HG02759 (cell line): Measurements from ENCODE around the gene PPP1R27.

Source experiments
- ATAC-seq: cut with Tn5 transposase; IDR thresholded peaks from one replicate; pipeline ENCODE4 v1.9.1; 2021; ENCODE audit warnings: mild to moderate bottlenecking, moderate library complexity; ENCODE audit not compliant: unreplicated experiment

Gene PPP1R27

DNA sequence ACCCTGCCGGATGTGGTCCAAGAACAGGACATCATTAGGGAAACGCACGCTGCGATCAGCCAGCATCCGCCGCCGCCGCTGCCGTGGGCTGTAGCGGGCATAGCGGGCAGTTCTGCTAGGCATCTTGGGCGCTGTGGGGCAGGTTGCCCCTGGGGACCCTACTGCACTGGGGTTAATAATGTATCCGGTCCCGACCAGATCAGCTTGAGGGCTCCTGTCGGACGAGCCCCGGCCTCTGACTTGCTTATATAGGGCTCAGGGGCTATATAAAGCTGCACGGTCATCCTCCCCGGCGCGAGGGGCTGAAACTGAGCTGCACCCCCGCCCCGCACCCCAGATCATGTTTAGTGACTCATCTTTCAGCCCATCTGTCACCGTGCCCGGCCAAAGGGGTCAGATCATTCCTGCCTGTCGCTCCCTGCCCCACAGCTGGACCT is at the start of gene PPP1R27:
Gene PPP1R27, minus strand, starts transcription at position 220 of the 437 bp plus-strand sequence. Its CDS starts 97 bp downstream, at position 123.
- no peak for ATAC-seq

GRCh38 chr17:81884520-81884919 is 49.7 kb upstream of the PPP1R27 start:
- no peak for ATAC-seq

GRCh38 chr17:81879121-81879520 is 44.3 kb upstream of the PPP1R27 start:
- ATAC-seq, result no peak

DNA sequence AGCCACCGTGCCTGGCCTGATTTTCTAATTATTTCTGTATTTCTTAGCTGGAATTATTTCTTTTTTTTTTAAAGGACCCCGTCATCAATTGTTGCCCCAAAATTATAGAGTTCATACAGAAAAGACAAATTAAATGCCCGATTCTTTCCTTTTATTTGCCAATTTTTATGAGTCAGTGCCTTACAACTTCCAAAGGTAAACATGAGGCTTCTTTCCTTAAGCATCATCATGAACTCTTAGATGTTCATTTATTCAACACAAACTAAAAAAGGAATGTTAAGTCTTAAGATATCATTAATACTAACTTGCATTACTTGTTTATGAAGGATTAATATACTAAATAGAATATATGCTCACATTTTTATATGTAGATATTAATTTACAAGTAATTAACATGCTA is 43.4 kb upstream of the PPP1R27 start:
- no peak for ATAC-seq

DNA sequence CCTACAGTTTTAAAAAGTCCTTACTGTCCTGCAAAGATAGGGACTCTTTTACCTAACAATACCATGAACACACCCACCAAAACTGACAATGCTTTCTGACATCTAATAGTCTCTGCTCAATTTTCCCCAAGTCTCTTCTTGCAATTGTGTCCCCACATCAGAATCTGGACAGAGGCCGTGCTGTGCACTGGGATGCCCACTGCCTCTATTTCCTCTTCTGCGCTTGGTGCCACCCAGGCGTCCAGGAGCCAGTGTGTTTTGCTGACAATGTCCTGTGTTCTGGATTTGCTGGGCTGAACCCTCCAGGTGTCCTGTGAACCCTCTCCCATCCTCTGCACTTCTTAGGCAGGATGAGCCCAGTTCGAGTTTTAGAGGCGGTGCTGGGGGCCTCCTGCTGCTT is 42.7 kb upstream of the PPP1R27 start:
- no peak for ATAC-seq

DNA sequence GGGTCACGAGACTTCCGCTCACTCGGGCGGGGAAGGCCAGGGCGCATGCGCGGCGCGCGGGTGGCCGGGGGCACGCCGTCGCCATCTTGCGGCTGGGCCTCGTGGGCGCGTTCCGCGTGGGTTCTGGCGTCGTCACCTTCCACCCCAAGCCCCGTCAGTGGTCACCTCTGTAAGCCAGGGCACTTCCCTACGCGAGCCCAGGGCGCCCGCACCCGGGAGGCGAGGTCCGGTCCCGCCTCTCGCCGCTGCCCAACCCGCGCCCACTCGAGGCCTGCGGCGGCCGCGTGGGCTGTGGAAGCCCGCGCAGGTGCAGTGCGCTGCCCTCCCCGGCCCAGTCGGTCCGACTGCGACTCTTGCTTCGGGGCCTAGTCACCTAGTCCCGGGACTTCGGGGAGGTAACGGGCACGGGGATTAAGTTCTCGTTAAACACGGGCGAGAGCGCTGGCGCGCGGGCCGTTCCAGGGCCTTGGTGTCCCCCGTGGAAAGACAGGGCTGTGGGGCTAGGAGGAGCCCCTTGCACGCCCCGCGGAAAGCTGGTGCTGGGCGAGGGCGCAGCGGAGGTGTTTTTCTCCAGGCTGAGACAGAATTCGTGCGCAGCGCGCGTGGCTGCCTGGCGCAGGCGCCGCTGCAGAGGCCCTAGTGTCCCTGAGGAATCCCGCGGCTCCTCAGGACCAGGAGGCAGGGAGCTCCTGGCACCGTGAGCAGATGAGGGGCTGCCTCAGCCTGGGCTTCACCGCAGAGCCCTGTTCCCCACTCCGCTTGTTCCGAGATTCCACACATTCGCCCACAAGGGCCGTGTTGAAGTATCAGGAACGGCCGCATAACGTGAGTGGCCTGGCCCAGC is 36.8 kb upstream of the PPP1R27 start:
- ATAC-seq, result peak; percentile 64

DNA sequence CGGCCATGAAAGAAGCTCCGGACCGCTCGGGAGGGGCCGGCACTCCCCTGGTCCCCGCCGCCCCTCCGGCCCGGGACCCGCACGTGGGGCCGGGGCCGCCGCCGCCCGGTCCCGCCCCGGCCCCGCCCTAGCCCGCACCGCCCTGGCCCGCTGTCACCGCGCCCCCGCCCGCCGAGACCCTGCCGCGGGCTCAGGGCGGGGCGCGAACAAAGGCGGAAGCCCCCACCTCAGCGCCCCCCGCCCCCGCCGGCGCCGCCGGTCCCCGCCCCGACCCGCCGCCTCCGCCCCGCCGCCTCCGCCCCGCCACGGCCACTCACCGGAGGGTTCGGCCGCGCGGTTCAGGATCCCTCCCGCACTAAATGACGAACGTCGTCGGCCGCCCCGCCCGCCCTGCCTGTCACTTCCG is 36.1 kb upstream of the PPP1R27 start, which contains the start of gene ARHGDIA:
Gene ARHGDIA, minus strand, starts transcription at position 357 of the 406 bp plus-strand sequence. CDS start 1,407 bp downstream, outside the sequence.
- ATAC-seq, result peak; percentile 32

DNA sequence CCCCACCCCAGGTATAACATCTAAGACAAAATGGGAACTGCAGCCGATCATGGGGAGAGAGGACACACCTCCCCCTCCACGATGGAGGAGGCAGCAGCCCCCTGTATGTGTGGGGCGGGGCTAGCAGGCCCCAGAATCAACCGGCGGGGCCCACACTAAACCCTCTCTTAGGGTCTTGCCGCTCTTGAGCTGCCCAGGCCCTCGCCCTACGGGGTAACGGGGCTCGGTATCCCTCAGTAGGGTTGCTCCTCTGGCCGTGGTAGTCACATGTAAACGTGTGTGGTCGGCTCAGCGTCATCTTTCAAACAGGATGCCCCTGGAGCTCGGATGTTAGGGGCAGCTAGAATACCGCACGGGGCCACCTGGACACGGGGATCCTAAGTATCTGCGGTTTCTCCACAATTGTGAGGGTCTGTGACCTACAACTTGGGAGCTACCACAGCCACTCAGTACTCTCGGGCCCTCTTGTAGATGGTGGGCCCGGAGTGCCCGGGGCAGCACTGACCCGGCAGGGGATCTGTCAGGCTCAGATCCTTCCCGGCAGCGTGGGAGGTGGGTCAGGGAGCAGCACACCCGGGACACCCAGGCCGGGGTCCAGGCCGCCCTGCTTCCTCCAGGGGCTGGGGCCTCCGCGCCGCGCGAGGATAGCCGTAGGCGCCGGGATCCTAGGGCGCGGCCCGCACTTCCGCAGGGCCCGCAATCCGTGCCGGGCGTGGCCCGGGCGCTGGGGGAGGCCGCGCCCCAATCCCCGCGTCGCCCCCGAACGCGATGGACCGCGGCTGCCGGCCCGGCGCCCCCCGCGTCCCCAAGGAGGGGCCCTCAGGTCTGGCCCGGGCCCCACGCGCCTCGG is 35.5 kb upstream of the PPP1R27 start:
- peak; percentile 17 for ATAC-seq

DNA sequence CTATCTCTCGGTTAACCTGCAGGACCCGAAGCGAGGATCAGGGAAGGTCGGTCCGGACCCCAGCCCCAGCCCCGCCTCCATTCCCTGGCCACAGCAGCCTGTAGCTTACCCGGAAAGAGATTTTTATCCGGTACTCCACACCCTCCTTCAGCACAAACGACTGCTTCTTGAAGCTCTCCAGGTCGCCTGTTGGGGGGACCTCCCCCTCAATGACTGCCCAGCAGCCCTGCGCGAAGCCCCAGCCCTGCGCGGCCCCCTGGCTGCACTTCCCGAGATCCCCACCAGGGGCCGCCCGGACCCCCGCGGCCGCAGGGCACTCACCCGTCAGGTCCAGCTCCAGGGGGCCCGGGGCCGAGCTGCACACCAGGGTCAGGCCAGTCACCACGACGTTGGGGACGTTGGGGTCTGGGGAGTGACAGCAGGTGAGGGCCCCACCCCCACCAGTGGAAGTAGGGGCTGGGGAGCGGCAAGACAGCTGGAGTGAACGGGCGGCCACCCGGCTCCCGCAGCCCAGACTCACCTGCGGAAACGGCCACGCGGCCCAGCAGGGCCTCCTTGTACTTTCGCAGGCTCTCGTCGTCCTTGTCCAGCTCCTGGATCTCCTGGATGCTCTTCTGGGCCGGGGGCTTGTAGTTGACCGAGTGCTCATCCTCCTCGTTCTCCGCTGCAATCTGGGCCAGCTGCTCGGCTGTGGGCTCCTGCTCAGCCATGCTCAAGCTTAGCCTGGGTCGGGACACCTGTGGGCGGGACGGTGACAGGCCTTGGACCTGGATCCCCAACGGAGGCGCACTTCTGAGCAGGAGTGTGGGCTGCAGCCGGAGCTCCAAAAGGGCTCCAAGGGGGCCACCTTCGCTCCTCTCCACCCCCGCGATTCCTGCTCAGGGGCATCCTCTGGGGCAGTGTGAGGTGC is 34.6 kb upstream of the PPP1R27 start:
- no peak for ATAC-seq

GRCh38 chr17:81868674-81869220 is 33.9 kb upstream of the PPP1R27 start:
- ATAC-seq, result no peak

- no peak for ATAC-seq
Measured at GRCh38 chr17:81867991-81868673, 33.3 kb upstream of the PPP1R27 start.

DNA sequence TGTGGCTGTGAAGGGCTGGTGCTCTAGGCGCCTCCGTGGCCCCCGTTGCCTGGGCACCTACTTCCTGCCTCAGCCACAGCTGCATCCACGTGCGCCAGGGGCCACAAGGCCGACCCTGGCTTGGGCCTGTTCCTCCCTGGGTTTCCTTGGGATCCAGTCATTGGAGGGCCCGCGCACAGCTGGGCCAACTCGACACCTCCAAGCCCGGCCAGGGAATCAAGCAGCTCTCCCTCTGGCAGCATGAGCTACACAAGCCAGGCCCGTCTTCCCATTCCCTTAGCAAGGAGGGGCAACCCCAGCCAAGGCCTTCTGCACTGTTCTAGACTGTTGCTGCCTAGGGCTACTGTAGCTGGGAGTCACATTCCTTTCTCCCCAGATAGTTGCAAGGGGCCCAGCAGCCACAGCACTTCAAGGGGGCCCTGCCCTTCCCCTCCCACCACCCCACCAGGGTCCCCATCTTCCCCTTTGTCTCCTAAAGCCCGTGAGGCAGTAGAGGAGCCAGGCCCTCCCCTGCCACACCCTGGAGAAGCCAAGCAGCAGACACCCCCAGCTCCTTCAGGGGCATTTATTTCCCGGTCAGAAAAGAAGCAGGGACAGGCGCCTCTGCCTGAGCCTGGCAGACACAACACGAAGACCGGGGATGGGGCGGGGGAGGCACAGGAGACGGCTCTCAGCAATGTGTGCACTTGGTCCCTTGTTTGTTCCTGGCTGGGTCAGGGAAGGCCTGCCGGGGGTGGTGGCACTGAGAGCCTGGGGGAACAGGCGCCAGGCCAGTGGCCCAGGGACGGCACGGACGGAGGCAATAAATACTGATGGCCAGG is 32.5 kb upstream of the PPP1R27 start:
- no peak for ATAC-seq

DNA sequence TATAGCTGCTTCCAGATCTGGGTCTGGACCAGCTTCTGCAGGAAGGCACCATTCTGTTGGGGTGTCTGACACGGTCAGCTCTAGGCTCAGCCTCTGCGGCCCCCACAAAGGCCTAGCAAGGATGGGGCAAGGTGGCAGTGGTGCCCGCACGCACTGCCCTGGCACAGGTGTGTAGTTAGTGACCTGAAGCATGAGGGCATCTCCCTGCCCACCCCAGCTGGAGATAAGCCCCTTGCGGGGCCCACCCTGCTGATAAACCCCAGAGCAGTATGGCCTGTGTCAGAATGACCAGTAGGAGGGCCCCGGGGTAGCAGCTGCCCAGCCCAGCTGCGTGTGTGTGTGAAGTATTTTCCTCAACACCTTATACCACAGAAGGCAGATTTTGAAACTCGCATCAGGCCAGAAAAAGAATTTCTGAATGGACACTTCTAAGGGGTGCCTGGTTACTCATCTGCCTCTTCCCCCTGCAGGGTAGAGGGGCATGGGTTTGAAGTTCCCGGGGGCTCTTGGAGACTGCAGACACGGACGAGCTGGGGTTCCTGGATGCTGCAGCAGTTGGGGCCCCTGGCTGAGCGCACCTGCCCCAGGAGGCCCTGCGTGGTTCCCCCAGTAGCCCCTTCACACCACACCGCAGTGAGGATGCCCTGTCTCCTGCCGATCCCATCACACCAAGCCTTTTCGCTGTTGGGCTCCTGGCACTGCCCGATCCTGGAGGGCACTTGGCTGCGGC is 31.8 kb upstream of the PPP1R27 start:
- no peak for ATAC-seq

DNA sequence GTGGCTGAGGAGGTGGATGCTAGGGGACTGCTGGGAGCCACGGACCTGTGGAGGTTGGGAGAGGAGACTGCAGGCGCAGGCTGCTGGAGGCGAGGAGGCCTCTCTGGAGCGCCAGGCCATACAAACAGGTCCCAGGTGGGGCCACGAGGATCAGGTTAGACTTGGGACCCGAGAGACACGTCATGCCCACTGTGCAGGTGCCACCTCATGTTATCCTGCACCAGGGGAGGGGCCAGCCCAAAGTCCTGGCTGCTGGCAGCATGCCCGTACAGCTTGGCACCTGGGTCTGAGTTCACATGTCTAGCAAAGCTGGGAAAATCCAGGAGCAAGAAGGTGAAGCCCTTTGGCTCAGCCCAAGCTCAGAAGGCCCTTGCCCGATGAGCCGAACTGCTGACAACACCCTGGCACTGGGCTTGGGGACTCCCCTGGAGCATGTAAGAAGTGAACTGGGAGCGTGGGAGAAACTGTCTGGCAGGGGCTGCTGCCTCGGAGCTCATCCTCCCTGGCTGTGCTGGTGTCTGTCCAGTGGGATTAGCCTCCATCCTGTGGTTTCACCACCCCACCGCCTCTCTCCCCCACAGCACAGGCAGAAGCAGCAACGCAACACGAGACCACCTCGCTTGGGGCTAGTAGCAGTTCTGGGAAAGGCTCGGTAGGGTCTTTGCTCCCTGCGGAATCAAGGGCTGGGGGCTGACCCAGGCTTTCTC is 31.0 kb upstream of the PPP1R27 start:
- ATAC-seq, result no peak

- ATAC-seq, result no peak
Measured at GRCh38 chr17:81865358-81865732, 30.5 kb upstream of the PPP1R27 start.

DNA sequence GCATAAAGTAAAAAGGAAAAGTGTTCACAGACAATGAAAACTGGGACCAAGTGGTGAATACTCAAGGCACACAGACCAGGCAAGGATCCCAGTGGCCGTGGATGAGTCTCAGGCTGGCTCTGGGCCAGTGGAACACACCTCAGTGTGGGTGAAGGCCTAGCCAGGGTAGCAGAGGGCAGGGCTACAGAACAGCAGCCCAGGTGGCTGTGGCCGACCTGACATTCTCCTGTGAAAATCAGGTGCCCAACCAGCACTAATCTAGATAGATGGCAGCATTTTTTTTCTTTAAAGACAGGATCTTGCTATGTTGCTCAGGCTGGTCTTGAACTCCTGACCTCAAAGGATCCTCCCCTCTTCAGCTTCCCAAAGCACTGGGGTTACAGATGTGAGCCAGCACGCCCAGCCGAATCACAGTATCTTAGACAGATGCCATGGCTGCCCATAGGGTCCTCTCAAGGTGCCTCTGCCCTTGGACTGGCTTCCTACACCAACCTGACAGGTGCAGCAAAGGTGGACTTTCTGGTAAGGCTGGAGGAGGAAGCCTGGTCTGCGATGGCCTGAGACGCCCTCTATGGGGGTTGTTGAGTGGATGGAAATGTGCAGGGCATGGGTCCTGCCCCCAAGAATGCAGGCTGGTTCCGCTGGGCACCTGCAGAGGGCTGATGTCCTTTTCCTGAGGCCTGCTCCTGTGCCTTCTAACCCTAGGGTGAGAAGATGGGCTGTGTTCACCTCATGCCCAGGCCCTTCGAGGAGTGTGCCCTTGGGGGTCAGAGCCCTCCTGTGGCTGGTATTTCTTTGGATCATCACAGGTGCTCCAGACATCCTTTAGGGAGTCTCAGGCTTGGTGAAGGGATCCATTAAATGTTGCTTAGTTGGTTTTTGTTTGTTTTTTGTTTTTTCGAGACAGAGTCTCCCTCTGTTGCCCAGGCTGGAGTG is 29.3 kb upstream of the PPP1R27 start:
- no peak for ATAC-seq
